Psoas muscle (tissue), 8 donors: ENCODE measurements around the gene SEC14L6. TPM values are rescaled to one million over a fixed set of nuclear protein-coding genes. Genes with fewer than 3 reads are reported as not detected.
A peak's percentile ranks its signal among the peaks of the same experiment; 100 is the strongest.

Experiments
- ATAC-seq, 4 donors: fragments of 200-7000 bp; cut with Tn5 transposase; one replicate each; pipeline ENCODE4 v1.9.1; 2020; ENCODE audit warnings: moderate library complexity in 3 of 4, mild to moderate bottlenecking in 2 of 4
- DNase-seq, 2 donors: peaks; one replicate each; pipeline ENCODE4 v3.0.0-alpha.2; 2020
- H3K27ac ChIP-seq: fragments of 200-600 bp; one replicate; pipeline ENCODE4 v1.8.0; 2022
- H3K27me3 ChIP-seq, 3 donors: fragments of 200-600 bp in 1 of 3; one replicate each; pipeline versions ENCODE4 v1.6.1 to v1.8.0; 2013 to 2022; ENCODE audit warnings: low read length in 2 of 3, mild to moderate bottlenecking in 2 of 3, moderate library complexity in 1 of 3; ENCODE audit not compliant: insufficient read depth in 3 of 3
- H3K36me3 ChIP-seq, 2 donors: fragments of 200-600 bp in 1 of 2; one replicate each; pipeline versions ENCODE4 v1.6.1 to v1.8.0; 2013 to 2022; ENCODE audit warnings: low read depth in 1 of 2, mild to moderate bottlenecking in 1 of 2, moderate library complexity in 1 of 2; ENCODE audit not compliant: insufficient read depth in 1 of 2
- H3K4me1 ChIP-seq: fragments of 200-600 bp; one replicate; pipeline ENCODE4 v1.8.0; 2022
- H3K4me3 ChIP-seq: fragments of 200-600 bp; one replicate; pipeline ENCODE4 v1.8.0; 2022; ENCODE audit warnings: mild to moderate bottlenecking
- H3K9me3 ChIP-seq: fragments of 200-600 bp; one replicate; pipeline ENCODE4 v1.8.0; 2022
- WGBS, 3 donors: extraction: QIAGEN DNeasy Blood & Tissue Kit; methylation state at CpG; one replicate each; pipeline versions ENCODE4 v1.1.6 to v1.1.7; 2013; 5-methylcytosine and 5-hydroxymethylcytosine counted together
- intact Hi-C, 2 donors: fragments of 100-400 bp; cut with DNase I; formaldehyde crosslinking; loops; one replicate each; pipeline versions ENCODE4 v1.11.0 to v1.14.2; 2022
- polyA plus RNA-seq, 3 donors: library from polyadenylated mRNA; stranded (reverse); fragments of 200-250 nt; gene quantifications; one replicate each; pipeline ENCODE4 v1.2.3, GENCODE V29; 2013
- total RNA-seq, 4 donors: library from RNA; stranded (reverse); fragmentation: NEBNext Ultra II Directional in 2 of 4; extraction: Animal tissue kit (Norgen Biotek cat#: 25700) in 2 of 4; gene quantifications; one replicate each; pipeline versions ENCODE4 v1.2.1 to v1.2.4, GENCODE V29; 2021 to 2023
- TF ChIP-seq, protein P1 (sequence below): fragments of 200-600 bp; IDR thresholded peaks from one replicate; pipeline ENCODE4 v1.8.0; 2022; ENCODE audit warnings: antibody characterized with exemption
- donor health status: healthy with polysubstance abuse.
- donor health status: DM: no; HTN: no; CAD: no; lungs with moderate emphysema.
- donor health status: Bipolar disorder and iron deficiency.
- donor health status: healthy.
- donor health status: DM: yes; HTN: yes; CAD: no.
- donor health status: DM: no; HTN: no; CAD: no.
- donor health status: DM: no; HTN: no; CAD: no.
- donor health status: DM: yes; HTN: yes; CAD: no.

Gene SEC14L6
- total and polyA plus RNA-seq, 7 donors, result not detected

DNA sequence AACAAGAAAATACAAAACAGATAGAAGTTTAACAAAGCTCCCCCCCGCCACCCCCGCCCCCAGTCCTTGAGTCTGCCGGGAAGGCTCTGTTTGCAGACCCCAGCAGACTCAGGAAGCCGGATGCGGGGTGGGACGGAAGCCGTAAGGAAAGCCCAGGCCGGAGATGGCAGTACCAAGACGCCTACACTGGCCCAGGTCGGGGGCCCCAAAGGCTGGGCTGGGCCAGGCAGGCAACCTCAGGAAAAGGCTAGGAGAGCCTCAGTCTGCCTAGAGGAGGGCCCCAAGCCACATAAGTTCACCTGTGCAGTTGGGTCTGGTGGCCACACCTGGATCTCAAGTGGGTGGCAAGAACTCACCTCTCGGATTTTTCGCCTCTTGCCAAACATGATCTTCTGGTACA is 31.9 kb upstream of the SEC14L6 start:
- DNase-seq, result peak in 1 of 2 donors; percentile 26
- intact Hi-C loops, result loop anchor here in 1 of 2 donors (10.0 kb wide), 1 partner anchor 64 kb away; no protein-coding TSS in a partner anchor
- Histone ChIP-seq H3K4me3 (no peak overlapping the region), H3K27ac (no peak overlapping the region), H3K36me3 (peaks cover 5 to 83% of the 10 kb centered on the region in 2 donors), H3K9me3 (no peaks in the 10 kb centered on the region), H3K4me1 (peaks cover 8% of the 10 kb centered on the region), H3K27me3 (no peaks in the 10 kb centered on the region)
- TF ChIP-seq, protein P1, sequence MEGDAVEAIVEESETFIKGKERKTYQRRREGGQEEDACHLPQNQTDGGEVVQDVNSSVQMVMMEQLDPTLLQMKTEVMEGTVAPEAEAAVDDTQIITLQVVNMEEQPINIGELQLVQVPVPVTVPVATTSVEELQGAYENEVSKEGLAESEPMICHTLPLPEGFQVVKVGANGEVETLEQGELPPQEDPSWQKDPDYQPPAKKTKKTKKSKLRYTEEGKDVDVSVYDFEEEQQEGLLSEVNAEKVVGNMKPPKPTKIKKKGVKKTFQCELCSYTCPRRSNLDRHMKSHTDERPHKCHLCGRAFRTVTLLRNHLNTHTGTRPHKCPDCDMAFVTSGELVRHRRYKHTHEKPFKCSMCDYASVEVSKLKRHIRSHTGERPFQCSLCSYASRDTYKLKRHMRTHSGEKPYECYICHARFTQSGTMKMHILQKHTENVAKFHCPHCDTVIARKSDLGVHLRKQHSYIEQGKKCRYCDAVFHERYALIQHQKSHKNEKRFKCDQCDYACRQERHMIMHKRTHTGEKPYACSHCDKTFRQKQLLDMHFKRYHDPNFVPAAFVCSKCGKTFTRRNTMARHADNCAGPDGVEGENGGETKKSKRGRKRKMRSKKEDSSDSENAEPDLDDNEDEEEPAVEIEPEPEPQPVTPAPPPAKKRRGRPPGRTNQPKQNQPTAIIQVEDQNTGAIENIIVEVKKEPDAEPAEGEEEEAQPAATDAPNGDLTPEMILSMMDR, result no peak
- 90 to 95% (median 94%) methylated on average over 12 of the region's 12 CpGs for WGBS, 3 donors
- no peak for ATAC-seq

DNA sequence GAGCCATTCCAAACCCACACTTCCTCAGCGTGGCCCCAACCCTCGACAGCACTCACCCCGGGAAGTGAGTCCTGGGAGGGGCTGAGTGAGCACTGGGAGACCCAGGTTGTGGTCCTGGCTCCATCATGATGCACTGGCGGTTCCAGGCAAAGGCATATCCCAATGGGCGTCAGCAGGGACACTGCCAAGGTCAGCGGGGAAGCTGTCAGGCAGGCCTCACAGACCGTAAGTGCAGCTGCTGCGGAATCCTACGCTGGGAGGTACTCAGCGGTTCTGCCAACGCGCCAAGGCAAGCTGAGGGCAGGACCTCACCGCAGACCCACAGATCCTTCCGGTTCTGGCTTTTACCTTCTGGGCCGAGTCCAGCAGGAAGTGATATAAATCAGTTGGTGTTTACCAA is 29.3 kb upstream of the SEC14L6 start:
- Histone ChIP-seq H3K4me1 (peaks cover 13% of the 10 kb centered on the region), H3K4me3 (no peak overlapping the region), H3K27me3 (no peaks in the 10 kb centered on the region), H3K36me3 (peaks cover 5 to 57% of the 10 kb centered on the region in 2 donors), H3K27ac (no peak overlapping the region), H3K9me3 (no peaks in the 10 kb centered on the region)
- intact Hi-C loops, result loop anchor here in 1 of 2 donors (10.0 kb wide), 1 partner anchor 61 kb away; no protein-coding TSS in a partner anchor
- 51 to 62% (median 52%) methylated on average over 15 of the region's 15 CpGs for WGBS, 3 donors
- DNase-seq (no peak), ATAC-seq (no peak)
- TF ChIP-seq, protein P1, result no peak

DNA sequence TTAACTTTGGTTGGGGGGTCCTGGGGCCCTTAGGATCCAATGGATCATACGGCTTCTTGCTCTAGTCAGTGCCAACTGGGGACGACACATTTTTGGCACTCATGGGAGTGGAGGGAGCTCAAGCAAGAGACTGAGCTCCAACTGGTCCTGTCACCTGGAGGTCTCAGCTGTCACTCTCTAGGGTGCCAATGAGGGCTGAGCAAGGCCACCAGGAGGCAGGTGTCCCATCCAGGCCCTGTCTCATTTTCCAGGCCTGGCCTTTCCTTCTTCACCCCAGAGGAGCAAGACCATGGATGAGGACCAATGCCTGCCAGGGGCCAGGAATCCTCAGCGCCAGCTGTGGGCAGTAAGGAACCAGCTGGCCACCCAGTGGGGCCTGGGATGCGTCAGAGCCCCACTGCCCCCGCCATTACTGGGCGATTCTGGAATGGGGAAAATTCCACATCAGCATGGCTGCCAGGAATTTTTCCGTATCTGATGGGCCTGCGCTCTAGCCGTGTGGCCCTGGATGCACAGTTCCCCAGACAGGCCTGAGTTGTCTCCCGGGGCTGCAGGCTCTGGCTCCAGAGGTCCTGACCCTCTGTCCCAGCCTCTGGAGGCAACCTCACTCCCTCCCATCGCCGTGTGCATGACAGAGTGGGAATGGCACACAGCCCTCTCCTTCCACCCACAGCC is 28.6 kb upstream of the SEC14L6 start:
- TF ChIP-seq, protein P1, result no peak

DNA sequence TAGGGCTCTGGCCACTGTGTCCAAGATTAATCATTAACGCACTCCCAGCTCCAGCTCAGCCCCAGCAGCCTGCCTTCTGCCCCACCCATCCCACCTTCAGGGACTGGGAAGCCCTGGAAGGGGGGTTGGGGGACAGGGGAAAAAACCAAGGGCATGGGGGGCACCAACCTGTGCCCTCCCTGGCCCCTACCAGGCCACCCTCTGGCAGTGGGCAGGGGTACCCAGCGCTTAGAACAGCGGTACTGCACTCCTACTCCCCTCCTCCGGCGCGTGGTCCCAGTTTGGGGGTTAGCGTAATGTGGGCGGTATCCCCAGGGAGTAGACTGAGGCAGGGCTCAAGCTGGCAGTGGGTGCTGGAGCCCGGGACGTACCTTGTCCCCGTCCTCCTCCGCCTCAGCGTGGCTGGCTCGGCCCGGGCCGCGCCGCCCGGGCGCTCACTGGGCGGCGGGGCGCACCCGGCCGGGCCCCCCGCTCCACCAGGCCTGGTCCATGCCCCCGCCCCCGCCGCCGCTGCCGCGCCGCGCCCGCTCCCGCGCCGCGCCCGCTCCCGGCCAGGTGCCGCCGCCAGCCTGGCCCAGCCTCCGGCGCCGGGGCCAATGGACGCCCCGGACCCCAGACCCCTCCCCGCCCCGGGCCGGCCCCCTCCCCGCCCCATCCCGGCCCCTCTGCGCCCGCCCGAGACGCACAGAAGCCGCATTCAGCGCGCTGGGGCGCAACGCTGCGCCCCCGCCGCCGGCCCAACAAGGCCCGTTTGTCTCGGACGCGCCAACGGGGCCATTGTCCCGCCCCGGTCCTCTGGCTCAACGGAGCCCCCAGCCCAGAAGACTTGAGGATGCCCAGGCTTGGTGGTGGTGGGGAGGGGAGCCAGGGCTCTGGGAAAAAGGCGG is 27.8 kb upstream of the SEC14L6 start, which contains the start of gene GAL3ST1:
TSS of gene GAL3ST1 (minus strand) at position 571 of the 887 bp plus-strand sequence. CDS start 17,273 bp downstream, outside the sequence.
- TF ChIP-seq, protein P1, result no peak
- ATAC-seq, result peak in 3 of 4 donors; percentile 8 to 28 (median 21)
- peaks cover 5 to 42% of the 10 kb centered on the region in 2 donors for H3K36me3 ChIP-seq

More for the DNA sequence above, 28.6 kb upstream of the SEC14L6 start:
- Histone ChIP-seq H3K4me3 (peak overlapping the region; percentile 25), H3K9me3 (no peaks in the 10 kb centered on the region), H3K4me1 (peaks cover 13% of the 10 kb centered on the region), H3K27ac (no peak overlapping the region), H3K36me3 (peaks cover 5 to 50% of the 10 kb centered on the region in 2 donors), H3K27me3 (no peaks in the 10 kb centered on the region)
- intact Hi-C loops, result loop anchor here in 1 of 2 donors (10.0 kb wide), 1 partner anchor 60 kb away; no protein-coding TSS in a partner anchor
- ATAC-seq (peak; percentile 23 to 33 (median 30)), DNase-seq (peak in 1 of 2 donors; percentile 48)
- 45 to 56% (median 53%) methylated on average over 12 of the region's 12 CpGs for WGBS, 3 donors

More for the DNA sequence above, 27.8 kb upstream of the SEC14L6 start, which contains the start of gene GAL3ST1:
- peak in 1 of 2 donors; percentile 52 for DNase-seq
- H3K9me3 ChIP-seq, result no peaks in the 10 kb centered on the region
- whole genome bisulfite sequencing, 3 donors, result 5 to 21% (median 11%) methylated on average over 24 to 75 of the region's 75 CpGs
- no peaks in the 10 kb centered on the region for H3K27me3 ChIP-seq
- H3K4me1 ChIP-seq, result peaks cover 13% of the 10 kb centered on the region
- H3K4me3 ChIP-seq, result peak within 1 kb of the TSS; percentile 25
- intact Hi-C loops, result loop anchor here in 1 of 2 donors (10.0 kb wide), 1 partner anchor 60 kb away; no protein-coding TSS in a partner anchor
- H3K27ac ChIP-seq, result peak within 1 kb of the TSS; percentile 23
